GM18858 (cell line): Measurements from ENCODE around the gene SH3RF2.
"Not testable (repeated sequence)": the region's sequence is repeated elsewhere in the genome, so short reads cannot be mapped to it uniquely, and the experiment has no call there.

Source experiments
- ATAC-seq: cut with Tn5 transposase; IDR thresholded peaks from one replicate; pipeline ENCODE4 v1.9.1; 2021; ENCODE audit not compliant: unreplicated experiment

The SH3RF2 gene

DNA sequence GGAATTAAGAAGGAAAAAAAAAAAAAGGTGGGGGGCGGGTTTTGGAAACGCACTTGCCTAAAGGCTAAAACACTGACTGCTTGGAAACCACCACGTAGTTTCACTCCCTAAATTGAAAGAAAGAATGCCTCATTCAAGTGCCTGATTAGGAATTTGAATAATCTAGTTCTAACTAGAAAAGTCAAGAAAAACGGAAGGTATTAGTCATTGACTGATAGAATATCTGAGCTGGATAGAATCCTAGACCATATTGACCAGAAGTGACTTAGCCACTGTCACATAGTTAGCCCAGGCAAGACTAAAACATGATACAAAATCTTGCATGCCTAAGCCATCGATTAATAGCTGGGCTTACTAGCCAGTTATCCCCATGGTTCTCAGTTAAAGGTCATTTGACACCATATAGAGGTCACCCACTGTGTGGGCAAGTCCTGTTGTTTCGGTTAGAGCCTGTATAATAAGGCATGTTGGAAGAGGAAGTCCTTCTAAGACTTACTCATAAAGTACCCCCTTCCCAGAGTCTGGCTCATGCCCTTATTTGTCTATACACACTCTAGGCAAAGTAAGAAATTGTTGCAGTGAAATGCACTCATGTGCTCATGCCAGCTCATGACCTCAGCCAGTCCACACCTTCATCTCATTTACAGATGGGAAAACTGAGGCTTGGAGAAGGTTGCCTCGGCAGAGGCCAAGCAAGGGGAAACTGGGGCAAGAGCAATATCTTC, 40.2 kb downstream of the SH3RF2 start:
- peak; percentile 57 for ATAC-seq

DNA sequence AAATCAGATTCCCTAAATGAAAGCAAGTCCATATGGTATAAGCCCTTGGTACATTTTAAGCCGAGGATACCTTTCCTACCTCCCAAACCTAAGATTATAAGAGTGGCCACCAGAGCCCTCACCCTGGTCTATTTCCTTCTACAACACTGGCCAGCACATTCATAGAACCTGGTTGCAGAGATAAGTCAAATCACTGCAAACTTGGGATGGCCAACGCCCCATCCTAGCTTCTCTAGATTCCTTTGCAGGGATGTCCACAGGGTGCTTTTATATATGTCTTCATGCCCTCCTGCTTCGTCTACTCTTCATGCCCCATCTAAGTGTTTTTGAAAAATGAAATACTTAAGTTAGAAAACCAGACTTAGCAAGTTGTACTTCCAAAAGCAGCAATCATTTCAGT, 41.8 kb downstream of the SH3RF2 start:
- no peak for ATAC-seq

DNA sequence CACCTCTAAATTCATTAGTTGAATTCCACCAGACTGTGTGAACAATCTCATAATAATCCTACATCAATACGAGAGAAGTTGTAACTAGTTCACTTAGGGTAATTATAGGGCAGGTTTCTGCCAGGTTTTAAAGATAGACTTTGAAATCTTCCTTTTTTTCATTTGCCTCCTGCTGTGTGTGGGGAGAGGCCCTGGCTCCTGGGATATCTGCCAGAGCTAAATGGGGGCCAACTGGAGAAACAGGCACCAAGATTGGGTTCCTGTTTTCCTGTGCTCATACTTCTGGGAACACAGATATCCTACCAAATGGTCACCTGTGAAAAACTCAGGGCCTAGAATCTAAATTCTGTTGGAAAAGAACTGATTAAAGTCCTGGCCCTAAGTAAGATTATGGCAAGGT, 42.3 kb downstream of the SH3RF2 start:
- no peak for ATAC-seq

DNA sequence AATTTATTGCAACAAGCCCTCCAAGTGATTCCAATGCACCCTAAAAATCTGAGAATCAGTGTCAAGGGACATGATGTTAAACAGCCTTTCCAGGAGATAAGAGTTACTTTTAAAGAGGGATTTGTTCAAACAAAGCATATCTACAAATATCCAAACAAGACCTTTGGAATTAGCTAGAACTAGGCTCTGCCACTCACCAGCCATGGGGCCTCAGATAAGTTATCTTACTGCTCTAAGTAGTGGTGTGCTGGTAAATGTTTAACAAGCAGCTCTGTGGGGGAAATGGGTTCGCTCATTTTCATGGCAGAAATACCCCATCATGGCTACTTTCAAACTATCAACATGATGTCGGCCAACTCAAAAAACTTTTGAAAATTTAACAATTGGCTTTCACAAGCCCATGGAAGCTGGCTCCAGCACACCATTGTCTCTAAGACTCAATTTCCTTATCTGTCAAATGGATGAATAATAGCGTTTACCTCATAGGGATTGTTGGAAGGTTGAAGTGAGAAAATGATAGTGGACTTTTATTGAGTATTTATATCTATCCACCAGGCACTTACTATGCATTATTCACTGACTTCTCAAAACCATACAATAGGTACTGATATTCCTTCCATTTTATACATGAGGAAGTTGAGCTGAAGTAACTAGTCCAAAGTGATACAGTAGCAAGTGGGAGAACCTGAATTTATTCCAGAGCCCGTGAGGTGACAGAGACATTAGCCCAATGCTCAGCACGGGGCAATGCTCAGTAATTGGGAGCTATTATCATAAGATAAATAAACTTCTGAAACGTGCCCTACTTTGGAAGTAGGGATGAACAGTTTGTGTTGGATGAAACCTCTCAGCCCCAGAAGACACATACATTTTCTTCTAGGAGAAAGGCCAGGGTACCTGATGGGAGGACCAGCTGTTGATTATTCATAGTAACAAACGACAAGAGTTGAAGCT, 43.2 kb downstream of the SH3RF2 start:
- no peak for ATAC-seq

DNA sequence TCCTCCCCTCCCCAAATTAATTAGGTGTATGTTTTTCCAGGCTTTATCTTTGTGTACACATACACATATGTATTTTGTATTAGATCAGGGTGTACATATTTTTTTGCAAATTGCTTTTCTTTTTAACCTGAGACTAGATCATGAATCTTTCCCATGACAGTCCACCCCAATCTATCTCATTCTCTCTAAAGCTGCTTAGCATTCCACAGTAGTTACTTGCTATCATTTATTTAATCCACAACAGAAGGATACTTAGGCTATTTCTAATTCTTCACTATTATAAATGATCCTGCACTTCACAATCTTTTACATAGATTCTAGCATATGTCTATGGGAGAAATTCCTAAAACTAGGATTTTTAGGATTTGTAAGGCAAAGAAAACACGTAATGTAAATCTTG, 43.9 kb downstream of the SH3RF2 start:
- no peak for ATAC-seq

DNA sequence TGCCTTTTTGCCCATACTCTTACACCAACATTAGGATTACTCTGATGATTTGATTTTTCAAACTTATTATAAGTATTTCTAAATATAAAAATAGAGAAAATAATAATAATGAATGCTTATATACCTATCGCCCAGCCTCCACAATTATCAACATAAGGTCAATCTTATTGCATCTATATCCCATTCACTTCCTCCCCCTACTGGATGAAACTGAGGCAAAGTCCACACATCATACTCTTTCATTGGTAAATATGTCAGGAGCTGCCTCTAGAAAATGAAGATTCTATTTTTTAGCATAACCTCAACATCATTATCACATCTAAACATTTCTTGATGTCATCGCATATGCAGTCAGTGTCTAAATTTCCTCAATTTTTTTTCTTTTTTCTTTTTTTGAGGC, 44.3 kb downstream of the SH3RF2 start:
- no peak for ATAC-seq

GRCh38 chr5:145981589-145982571, 45.5 kb downstream of the SH3RF2 start:
- ATAC-seq: no peak

- no peak for ATAC-seq
These were observed 46.4 kb downstream of the SH3RF2 start for GRCh38 chr5:145982572-145983318.

DNA sequence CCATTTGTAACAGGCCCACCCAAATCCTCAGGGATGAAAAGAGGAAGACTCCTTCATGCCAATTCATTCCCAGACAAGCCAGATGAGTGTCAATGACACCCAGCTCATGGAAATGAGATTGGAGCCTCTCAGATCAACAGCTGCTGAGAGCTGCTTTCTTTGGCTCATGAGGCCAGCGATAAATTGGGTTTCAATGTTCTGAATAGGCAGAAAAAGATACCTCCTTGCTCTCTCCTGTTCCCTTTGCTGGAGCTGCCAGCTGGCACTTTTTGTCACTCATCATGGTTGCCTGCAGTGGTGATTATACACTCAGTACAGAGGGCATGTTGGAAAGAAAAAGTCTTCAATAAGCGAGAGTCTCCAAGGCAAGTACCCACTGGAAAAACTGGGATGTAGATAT, 47.1 kb downstream of the SH3RF2 start:
- ATAC-seq: no peak

DNA sequence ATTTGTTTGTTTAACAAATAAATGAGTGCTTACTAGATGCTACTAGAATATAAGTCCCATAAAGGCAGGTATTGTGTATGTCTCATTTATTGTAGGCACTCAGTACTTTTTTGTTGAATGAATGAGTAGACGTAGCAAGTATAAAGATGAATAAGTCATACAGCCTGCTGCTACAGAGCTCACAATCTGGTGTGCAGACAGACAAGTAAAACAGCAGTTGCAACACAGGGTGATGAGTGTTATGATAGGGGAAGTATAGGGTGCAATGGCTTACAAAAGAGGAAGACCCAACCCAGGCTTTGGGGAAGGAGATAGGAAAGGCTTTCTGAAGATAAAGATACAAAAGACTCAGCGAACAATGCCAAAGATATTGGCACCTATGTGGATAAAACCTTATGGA, 47.7 kb downstream of the SH3RF2 start:
- no peak for ATAC-seq

DNA sequence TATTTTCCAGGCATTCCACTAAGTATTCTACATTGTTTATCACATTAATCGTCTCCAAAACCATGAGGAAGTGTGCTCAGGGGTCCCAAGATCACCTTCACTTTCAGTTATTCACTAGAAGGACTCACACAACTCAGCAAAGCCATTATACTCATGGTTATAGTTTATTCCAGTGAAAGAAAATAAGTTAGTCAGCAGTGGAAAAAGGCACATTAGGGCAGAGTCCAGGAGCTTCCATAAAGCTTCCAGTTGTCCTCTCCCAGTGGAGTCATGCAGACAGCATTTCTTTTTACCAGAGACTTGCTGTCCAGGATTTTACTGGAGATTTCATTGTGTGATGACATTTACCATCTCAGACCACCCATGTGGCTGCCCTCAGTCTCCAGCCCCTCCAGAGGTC, 51.5 kb downstream of the SH3RF2 start:
- no peak for ATAC-seq

DNA sequence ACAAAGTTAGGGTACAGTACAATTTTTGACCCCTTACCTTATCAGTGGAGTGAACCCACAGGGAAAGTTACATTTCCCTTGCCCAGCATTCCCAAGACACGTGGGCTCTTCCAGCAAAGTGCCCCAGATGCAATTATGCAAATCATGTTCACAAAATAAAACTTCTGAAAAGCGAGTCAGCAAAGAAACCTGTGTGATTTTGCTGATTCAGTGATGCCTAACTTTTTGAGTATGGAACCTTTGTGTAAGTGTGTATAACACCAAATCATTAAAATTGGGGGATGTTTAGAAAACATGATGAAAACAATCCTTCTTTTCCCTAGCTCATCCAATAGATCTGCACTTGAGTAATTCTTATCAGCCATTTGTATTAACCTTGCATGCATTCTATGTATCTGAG, 52.6 kb downstream of the SH3RF2 start:
- ATAC-seq: no peak

- no peak for ATAC-seq
These were observed 53.0 kb downstream of the SH3RF2 start for GRCh38 chr5:145989428-145989827.

GRCh38 chr5:145990170-145990569, 53.8 kb downstream of the SH3RF2 start:
- ATAC-seq: no peak

GRCh38 chr5:145991044-145991575, 54.7 kb downstream of the SH3RF2 start:
- no peak for ATAC-seq

DNA sequence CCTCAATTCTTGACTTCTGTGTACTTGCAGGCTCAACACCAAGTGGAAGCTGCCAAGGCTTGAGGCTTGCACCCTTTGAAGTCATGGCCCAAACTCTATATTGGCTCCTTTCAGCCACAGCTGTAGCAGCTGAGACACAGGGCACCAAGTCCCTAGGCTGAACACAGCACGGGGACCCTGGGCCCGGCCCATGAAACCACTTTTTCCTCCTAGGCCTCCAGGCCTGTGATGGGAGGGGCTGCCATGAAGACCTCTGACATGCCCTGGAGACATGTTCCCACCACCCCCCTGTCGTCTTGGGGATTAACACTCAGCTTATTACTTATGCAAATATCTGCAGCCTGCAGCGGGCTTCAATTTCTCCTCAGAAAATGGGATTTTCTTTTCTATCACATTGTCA, 57.2 kb downstream of the SH3RF2 start:
- not testable (repeated sequence) for ATAC-seq

DNA sequence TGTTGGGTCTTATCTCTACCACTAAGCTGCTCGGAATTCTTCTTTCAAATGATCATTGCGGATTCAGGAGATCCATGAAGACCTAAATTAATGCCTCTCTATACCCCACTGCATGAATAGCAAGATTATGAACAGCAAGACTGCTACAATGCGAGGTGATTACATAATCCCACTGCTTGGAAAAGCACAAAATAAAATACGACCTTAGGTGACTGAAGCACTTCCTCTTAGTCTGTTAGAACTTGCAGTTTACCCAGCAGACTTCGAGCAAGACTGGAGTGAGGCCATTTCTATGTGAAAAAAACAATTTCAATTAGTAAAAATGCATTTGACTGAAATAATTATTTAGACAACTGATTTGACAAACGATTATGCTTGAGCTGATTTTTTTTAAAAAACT, 59.8 kb downstream of the SH3RF2 start:
- no peak for ATAC-seq

- no peak for ATAC-seq
These were observed 62.8 kb downstream of the SH3RF2 start for GRCh38 chr5:145999208-145999607.

DNA sequence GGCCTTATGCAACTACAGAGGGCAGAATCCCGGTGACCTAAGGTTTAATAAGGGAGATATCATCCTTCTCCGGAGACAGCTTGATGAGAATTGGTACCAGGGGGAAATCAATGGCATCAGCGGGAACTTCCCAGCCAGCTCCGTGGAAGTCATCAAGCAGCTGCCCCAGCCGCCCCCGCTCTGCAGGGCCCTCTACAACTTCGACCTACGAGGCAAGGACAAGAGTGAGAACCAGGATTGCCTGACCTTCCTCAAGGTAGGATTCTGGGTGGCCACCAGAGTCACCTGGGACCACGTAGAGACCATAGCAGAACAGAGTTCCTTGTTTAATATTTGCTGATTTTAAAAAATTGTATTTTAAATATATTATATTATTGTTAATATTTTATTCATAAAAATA, 63.7 kb downstream of the SH3RF2 start:
- no peak for ATAC-seq

GRCh38 chr5:146001544-146002190, 65.3 kb downstream of the SH3RF2 start:
- ATAC-seq: no peak
